HK-2 (cell line): ENCODE measurements around the gene BUB1B.

ENCODE experiments used
- DNase-seq: peaks from one replicate; pipeline ENCODE4 v3.0.0-alpha.2; 2018; ENCODE audit not compliant: unreplicated experiment

The BUB1B gene

GRCh38 chr15:40240619-40241221 lies 79.9 kb downstream of the BUB1B start:
- no peak for DNase-seq

GRCh38 chr15:40241269-40242212 lies 80.7 kb downstream of the BUB1B start:
- DNase-seq: no peak

- DNase-seq: no peak
These were observed 81.3 kb downstream of the BUB1B start for GRCh38 chr15:40242213-40242599.

GRCh38 chr15:40242601-40243000 lies 81.7 kb downstream of the BUB1B start:
- no peak for DNase-seq

- DNase-seq: no peak
These were observed 82.4 kb downstream of the BUB1B start for GRCh38 chr15:40243126-40243810.

- no peak for DNase-seq
These were observed 84.2 kb downstream of the BUB1B start for GRCh38 chr15:40244961-40245523.

- DNase-seq: no peak
These were observed 85.0 kb downstream of the BUB1B start for GRCh38 chr15:40245666-40246450.

GRCh38 chr15:40246496-40247280 lies 85.8 kb downstream of the BUB1B start:
- no peak for DNase-seq

GRCh38 chr15:40247406-40247971 lies 86.6 kb downstream of the BUB1B start:
- no peak for DNase-seq

GRCh38 chr15:40248006-40248783 lies 87.3 kb downstream of the BUB1B start:
- DNase-seq: no peak

GRCh38 chr15:40249477-40250303 lies 88.8 kb downstream of the BUB1B start:
- DNase-seq: no peak

GRCh38 chr15:40250304-40250656 lies 89.4 kb downstream of the BUB1B start:
- DNase-seq: no peak

- no peak for DNase-seq
These were observed 90.1 kb downstream of the BUB1B start for GRCh38 chr15:40250771-40251483.

- DNase-seq: no peak
These were observed 90.7 kb downstream of the BUB1B start for GRCh38 chr15:40251486-40252140.

GRCh38 chr15:40252141-40252437 lies 91.2 kb downstream of the BUB1B start:
- DNase-seq: no peak

- no peak for DNase-seq
These were observed 91.7 kb downstream of the BUB1B start for GRCh38 chr15:40252438-40253166.

GRCh38 chr15:40253167-40253790 lies 92.4 kb downstream of the BUB1B start:
- no peak for DNase-seq
